CD4-positive, alpha-beta T cell treated with Interleukin-17A for 4 hours (primary cell): Measurements from ENCODE around the gene ILDR2.
"Not testable (repeated sequence)": the region's sequence is repeated elsewhere in the genome, so short reads cannot be mapped to it uniquely, and the experiment has no call there.

Source experiments
- DNase-seq: peaks from one replicate; pipeline ENCODE4 v3.0.0-alpha.2; 2020; ENCODE audit warnings: mixed read lengths

Gene ILDR2

GRCh38 chr1:166884040-166884642 lies 91.2 kb downstream of the ILDR2 start:
- peak; percentile 39 for DNase-seq

- DNase-seq, result no peak
Measured at GRCh38 chr1:166882893-166883292, 92.4 kb downstream of the ILDR2 start.

GRCh38 chr1:166878173-166878917 lies 97.0 kb downstream of the ILDR2 start:
- DNase-seq, result not testable (repeated sequence)

- DNase-seq, result no peak
Measured at GRCh38 chr1:166876540-166876838, 98.9 kb downstream of the ILDR2 start.

- peak; percentile 99 for DNase-seq
Measured at GRCh38 chr1:166875734-166876539, 99.4 kb downstream of the ILDR2 start, which contains the start of gene TADA1. Gene TADA1 (minus strand): TSS chr1:166876264. CDS start chr1:166876233, 31 bp downstream.

- DNase-seq, result no peak
Measured at GRCh38 chr1:166875302-166875733, 100.0 kb downstream of the ILDR2 start.

- DNase-seq, result no peak
Measured at GRCh38 chr1:166874464-166874863, 100.9 kb downstream of the ILDR2 start.

- no peak for DNase-seq
Measured at GRCh38 chr1:166870584-166870983, 104.8 kb downstream of the ILDR2 start.

GRCh38 chr1:166869318-166870099 lies 105.8 kb downstream of the ILDR2 start:
- DNase-seq, result no peak

- DNase-seq, result no peak
Measured at GRCh38 chr1:166868639-166869038, 106.7 kb downstream of the ILDR2 start.

GRCh38 chr1:166865926-166866325 lies 109.4 kb downstream of the ILDR2 start:
- DNase-seq, result no peak

- no peak for DNase-seq
Measured at GRCh38 chr1:166859597-166859996, 115.7 kb downstream of the ILDR2 start.

GRCh38 chr1:166858726-166859419 lies 116.5 kb downstream of the ILDR2 start:
- no peak for DNase-seq
